ENCODE results near the gene SF3A1.
A peak's percentile ranks its signal among the peaks of the same experiment; 100 is the strongest.

SF3A1 gene

DNA sequence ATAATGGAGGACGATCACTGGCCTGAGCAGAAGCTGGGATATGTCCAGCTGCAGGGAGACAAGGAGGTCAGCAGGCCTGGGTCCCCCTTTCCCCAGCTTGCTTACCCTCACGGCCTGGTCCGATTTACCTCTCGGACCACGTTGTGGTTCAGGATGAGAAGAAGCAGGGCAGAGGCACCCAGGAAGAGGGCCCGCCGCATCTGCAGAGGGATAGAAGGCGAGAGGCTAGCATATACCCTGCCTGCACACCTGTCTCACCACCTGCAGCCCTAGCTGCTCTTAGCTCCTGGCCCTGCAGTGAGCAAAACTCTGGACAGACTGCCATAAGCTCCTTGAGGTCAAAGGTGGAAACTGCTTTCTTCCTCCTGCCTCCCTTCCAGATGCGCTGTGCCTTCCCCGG is 29.2 kb upstream of the SF3A1 start:
- peak overlapping the region; percentile 71 for H3K4me3 ChIP-seq (ENCODE audit: control insufficient read depth, low read depth, low read length)
- TF ChIP-seq, protein P1, sequence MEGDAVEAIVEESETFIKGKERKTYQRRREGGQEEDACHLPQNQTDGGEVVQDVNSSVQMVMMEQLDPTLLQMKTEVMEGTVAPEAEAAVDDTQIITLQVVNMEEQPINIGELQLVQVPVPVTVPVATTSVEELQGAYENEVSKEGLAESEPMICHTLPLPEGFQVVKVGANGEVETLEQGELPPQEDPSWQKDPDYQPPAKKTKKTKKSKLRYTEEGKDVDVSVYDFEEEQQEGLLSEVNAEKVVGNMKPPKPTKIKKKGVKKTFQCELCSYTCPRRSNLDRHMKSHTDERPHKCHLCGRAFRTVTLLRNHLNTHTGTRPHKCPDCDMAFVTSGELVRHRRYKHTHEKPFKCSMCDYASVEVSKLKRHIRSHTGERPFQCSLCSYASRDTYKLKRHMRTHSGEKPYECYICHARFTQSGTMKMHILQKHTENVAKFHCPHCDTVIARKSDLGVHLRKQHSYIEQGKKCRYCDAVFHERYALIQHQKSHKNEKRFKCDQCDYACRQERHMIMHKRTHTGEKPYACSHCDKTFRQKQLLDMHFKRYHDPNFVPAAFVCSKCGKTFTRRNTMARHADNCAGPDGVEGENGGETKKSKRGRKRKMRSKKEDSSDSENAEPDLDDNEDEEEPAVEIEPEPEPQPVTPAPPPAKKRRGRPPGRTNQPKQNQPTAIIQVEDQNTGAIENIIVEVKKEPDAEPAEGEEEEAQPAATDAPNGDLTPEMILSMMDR (IDR thresholded peaks at IDR 0.05; ENCODE audit: control insufficient read depth, insufficient read depth, low read depth, low read length, missing control alignments), result no peak
- DNase-seq (ENCODE audit: low read depth), result no peak

GRCh38 chr22:30383061-30383460 is 26.4 kb upstream of the SF3A1 start:
- H3K4me3 ChIP-seq (ENCODE audit: control insufficient read depth, low read depth, low read length), result no peak overlapping the region
- DNase-seq (ENCODE audit: low read depth), result no peak
- TF ChIP-seq, protein P1 (IDR thresholded peaks at IDR 0.05; ENCODE audit: control insufficient read depth, insufficient read depth, low read depth, low read length, missing control alignments), result no peak

- TF ChIP-seq, protein P1 (IDR thresholded peaks at IDR 0.05; ENCODE audit: control insufficient read depth, insufficient read depth, low read depth, low read length, missing control alignments), result no peak
- no peak for DNase-seq (ENCODE audit: low read depth)
- no peak overlapping the region for H3K4me3 ChIP-seq (ENCODE audit: control insufficient read depth, low read depth, low read length)
Observed at GRCh38 chr22:30382340-30382739, 25.6 kb upstream of the SF3A1 start.

- TF ChIP-seq, protein P1 (IDR thresholded peaks at IDR 0.05; ENCODE audit: control insufficient read depth, insufficient read depth, low read depth, low read length, missing control alignments), result no peak
- no peak for DNase-seq (ENCODE audit: low read depth)
- no peak overlapping the region for H3K4me3 ChIP-seq (ENCODE audit: control insufficient read depth, low read depth, low read length)
Observed at GRCh38 chr22:30381264-30381663, 24.6 kb upstream of the SF3A1 start.

DNA sequence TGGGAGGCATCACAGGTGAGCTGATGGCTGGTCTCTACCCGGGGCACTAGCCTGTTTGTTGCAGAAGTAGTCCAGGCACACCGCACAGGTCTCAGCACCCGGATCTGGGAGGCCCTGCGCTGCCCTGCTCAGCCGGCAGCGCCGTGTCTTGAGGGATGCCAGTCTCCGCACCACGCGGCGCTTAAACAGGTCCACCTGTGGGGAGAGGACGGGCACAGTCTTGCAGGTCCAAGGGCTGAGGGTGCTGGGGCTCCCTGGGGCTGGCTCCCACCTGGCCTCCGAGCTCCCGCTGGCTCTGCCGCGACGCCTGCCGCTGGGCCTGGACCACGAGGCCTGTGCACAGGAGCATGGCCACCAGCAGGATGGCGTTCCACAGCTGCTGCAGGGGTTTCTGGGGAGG is 23.3 kb upstream of the SF3A1 start:
- no peak for DNase-seq (ENCODE audit: low read depth)
- no peak overlapping the region for H3K4me3 ChIP-seq (ENCODE audit: control insufficient read depth, low read depth, low read length)
- TF ChIP-seq, protein P1 (IDR thresholded peaks at IDR 0.05; ENCODE audit: control insufficient read depth, insufficient read depth, low read depth, low read length, missing control alignments), result no peak

DNA sequence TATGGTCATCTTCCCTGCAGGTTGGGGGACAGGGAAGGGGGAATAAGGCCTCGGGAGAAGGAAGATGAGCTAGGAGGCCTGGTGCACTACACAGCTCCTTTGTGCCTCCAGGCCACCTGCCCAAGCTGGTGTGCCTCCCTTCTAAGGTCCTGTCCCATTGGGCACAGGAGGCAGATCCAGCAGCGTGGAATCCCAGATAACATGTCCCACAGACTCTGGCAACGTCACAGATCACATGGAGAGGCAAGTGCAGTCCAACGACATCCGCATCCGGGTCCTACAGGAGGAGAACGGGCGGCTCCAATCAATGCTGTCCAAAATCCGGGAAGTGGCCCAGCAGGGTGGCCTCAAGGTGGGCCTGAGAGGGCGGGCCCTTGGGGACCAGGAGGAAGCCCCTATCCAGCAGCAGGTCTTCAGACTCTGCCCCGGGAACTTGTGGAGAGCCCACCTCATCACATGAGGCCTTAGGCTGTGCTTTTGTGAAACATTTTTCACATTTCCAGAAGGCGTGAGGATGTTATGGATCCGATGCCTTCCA is 18.7 kb upstream of the SF3A1 start:
- TF ChIP-seq, protein P1 (IDR thresholded peaks at IDR 0.05; ENCODE audit: control insufficient read depth, insufficient read depth, low read depth, low read length, missing control alignments), result no peak
- no peak overlapping the region for H3K4me3 ChIP-seq (ENCODE audit: control insufficient read depth, low read depth, low read length)
- no peak for DNase-seq (ENCODE audit: low read depth)
